Activated naive CD8-positive, alpha-beta T cell treated with anti-CD3 and anti-CD28 coated beads, Interleukin-2, amount 50 U/mL, for 24 hours (primary cell): ENCODE data around the gene CLCA2.

Source experiments
- ATAC-seq: fragments of 150-1000 bp; cut with Tn5 transposase; one replicate; pipeline ENCODE4 v1.10.0; 2021
- DNase-seq: peaks from one replicate; pipeline ENCODE4 v3.0.0; 2021
- H3K27ac Mint-ChIP-seq: one replicate; pipeline ENCODE4 v1.8.0; 2021; ENCODE audit warnings: mild to moderate bottlenecking, mixed read lengths
- H3K27me3 Mint-ChIP-seq: one replicate; pipeline ENCODE4 v1.8.0; 2021; ENCODE audit warnings: mixed read lengths
- H3K36me3 Mint-ChIP-seq: one replicate; pipeline ENCODE4 v1.8.0; 2021; ENCODE audit warnings: low read depth, mixed read lengths
- H3K4me1 Mint-ChIP-seq: one replicate; pipeline ENCODE4 v1.8.0; 2021; ENCODE audit warnings: mixed read lengths
- H3K4me3 Mint-ChIP-seq: one replicate; pipeline ENCODE4 v1.8.0; 2021; ENCODE audit warnings: mild to moderate bottlenecking, moderate library complexity, mixed read lengths
- H3K9me3 Mint-ChIP-seq: one replicate; pipeline ENCODE4 v1.8.0; 2021; ENCODE audit warnings: mixed read lengths

Gene CLCA2

DNA sequence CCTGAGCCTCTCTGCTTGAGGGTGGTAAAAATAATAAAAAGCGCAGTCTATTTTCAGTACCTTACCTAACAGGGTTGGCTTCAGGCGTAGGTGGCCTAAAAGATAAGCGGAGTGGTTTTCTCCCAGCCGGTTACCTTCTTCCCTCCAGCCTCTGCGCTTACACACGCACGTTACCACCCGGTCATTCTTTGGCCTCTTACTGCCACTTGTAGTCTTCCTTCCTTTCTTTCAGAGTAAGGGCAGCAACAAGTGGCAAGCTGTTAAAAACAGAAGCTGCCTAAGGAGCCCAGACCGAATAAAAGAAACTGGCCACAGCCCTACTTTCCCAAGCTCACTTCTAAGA lies 80.1 kb downstream of the CLCA2 start:
- no peak for ATAC-seq
- H3K9me3 Mint-ChIP-seq, result no peaks in the 10 kb centered on the region
- H3K27ac Mint-ChIP-seq, result no peak overlapping the region
- no peak for DNase-seq
- H3K4me3 Mint-ChIP-seq, result no peak overlapping the region
- H3K4me1 Mint-ChIP-seq, result peaks cover 10% of the 10 kb centered on the region
- H3K27me3 Mint-ChIP-seq, result peaks cover 4% of the 10 kb centered on the region
- no peaks in the 10 kb centered on the region for H3K36me3 Mint-ChIP-seq

DNA sequence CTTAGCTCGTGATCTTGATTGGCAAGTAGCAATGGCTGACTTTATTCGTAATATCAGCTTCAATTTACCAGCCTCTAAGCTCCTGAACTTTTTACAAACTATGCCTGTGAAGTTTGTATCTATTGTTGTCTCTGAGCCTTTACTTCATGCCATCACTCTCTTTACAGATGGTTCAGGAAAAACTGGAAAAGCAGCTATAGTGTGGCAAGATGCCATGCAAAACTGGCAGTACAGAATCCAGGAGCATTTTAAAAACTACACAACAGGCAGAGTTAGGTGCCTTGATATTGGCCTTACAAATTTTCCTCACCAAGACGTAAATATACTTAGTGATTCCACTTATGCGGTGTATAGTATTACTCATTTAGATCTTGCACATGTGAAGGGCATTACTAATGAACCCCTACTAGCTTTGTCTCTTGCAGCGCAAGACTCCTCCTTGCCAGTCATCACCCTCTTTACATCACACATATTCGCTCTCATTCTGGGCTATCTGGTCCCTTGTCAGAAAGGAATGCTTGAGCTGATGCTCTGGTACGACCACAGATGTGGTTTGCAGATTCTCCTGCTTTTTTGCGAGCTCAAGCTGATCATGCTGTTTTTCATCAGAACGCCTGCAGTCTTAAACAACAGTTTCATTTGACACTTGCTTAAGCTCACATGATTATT lies 81.1 kb downstream of the CLCA2 start:
- Mint-ChIP-seq H3K9me3 (no peaks in the 10 kb centered on the region), H3K27ac (no peak overlapping the region), H3K4me1 (peaks cover 10% of the 10 kb centered on the region), H3K36me3 (no peaks in the 10 kb centered on the region), H3K4me3 (no peak overlapping the region), H3K27me3 (peaks cover 4% of the 10 kb centered on the region)
- DNase-seq (no peak), ATAC-seq (no peak)

GRCh38 chr1:86505564-86505902 lies 81.6 kb downstream of the CLCA2 start:
- peaks cover 4% of the 10 kb centered on the region for H3K27me3 Mint-ChIP-seq

More at GRCh38 chr1:86505564-86505902, 81.6 kb downstream of the CLCA2 start:
- peaks cover 10% of the 10 kb centered on the region for H3K4me1 Mint-ChIP-seq
- H3K36me3 Mint-ChIP-seq, result no peaks in the 10 kb centered on the region
- no peak overlapping the region for H3K27ac Mint-ChIP-seq
- no peaks in the 10 kb centered on the region for H3K9me3 Mint-ChIP-seq
- no peak for DNase-seq
- H3K4me3 Mint-ChIP-seq, result no peak overlapping the region
- ATAC-seq, result no peak
